ENCODE data around the gene NFS1. TPM values are rescaled to one million over a fixed set of nuclear protein-coding genes. Genes with fewer than 3 reads are reported as not detected.
"Not testable (repeated sequence)": the region's sequence is repeated elsewhere in the genome, so short reads cannot be mapped to it uniquely, and the experiment has no call there.

NFS1 gene
- total RNA-seq, 1 donor from 2014 or later, result 12.8 TPM

GRCh38 chr20:35706591-35707529, 7.7 kb upstream of the NFS1 start:
- DNase-seq, result not testable (repeated sequence)

- DNase-seq, result not testable (repeated sequence)
These were observed 6.7 kb upstream of the NFS1 start for GRCh38 chr20:35705894-35706293.

- no peak for DNase-seq
These were observed 5.5 kb upstream of the NFS1 start for GRCh38 chr20:35704514-35705261.

- DNase-seq, result no peak
These were observed 3.9 kb upstream of the NFS1 start for GRCh38 chr20:35702824-35703695.

GRCh38 chr20:35702051-35702823, 3.1 kb upstream of the NFS1 start:
- DNase-seq, result no peak

GRCh38 chr20:35700625-35701148, 1.5 kb upstream of the NFS1 start:
- DNase-seq, result no peak

- no peak for DNase-seq
These were observed 939 bp upstream of the NFS1 start for GRCh38 chr20:35699957-35700624.

- DNase-seq, result peak; percentile 31
These were observed 640 bp downstream of the NFS1 start for GRCh38 chr20:35698298-35699126.

GRCh38 chr20:35697696-35698297, 1.4 kb downstream of the NFS1 start:
- DNase-seq, result no peak

- DNase-seq, result no peak
These were observed 3.2 kb downstream of the NFS1 start for GRCh38 chr20:35695978-35696377.

GRCh38 chr20:35695245-35695749, 3.9 kb downstream of the NFS1 start:
- DNase-seq, result no peak

- DNase-seq, result no peak
These were observed 8.9 kb downstream of the NFS1 start for GRCh38 chr20:35690265-35690664.

- not testable (repeated sequence) for DNase-seq
These were observed 12.3 kb downstream of the NFS1 start for GRCh38 chr20:35686872-35687271.

- DNase-seq, result not testable (repeated sequence)
These were observed 13.8 kb downstream of the NFS1 start for GRCh38 chr20:35685368-35685767.

- DNase-seq, result no peak
These were observed 17.2 kb downstream of the NFS1 start for GRCh38 chr20:35681960-35682359.

- DNase-seq, result no peak
These were observed 18.5 kb downstream of the NFS1 start for GRCh38 chr20:35680452-35681183.

- no peak for DNase-seq
These were observed 24.2 kb downstream of the NFS1 start for GRCh38 chr20:35674921-35675320.

GRCh38 chr20:35673884-35674283, 25.3 kb downstream of the NFS1 start:
- DNase-seq, result no peak

- no peak for DNase-seq
These were observed 29.5 kb downstream of the NFS1 start for GRCh38 chr20:35669681-35670080.
